Nephron progenitor cell (in vitro differentiated cells): ENCODE data around the gene PLEKHJ1.

ENCODE experiments used
- DNase-seq: peaks from one replicate; pipeline ENCODE4 v3.0.0; 2021
- H3K27ac Mint-ChIP-seq: 2 replicates; pipeline ENCODE4 v1.8.0; 2021; ENCODE audit warnings: mild to moderate bottlenecking, moderate library complexity, mixed read lengths
- H3K27me3 Mint-ChIP-seq: 2 replicates; pipeline ENCODE4 v1.8.0; 2021; ENCODE audit warnings: mild to moderate bottlenecking, low read depth, mixed read lengths; ENCODE audit not compliant: poor library complexity
- H3K36me3 Mint-ChIP-seq: 2 replicates; pipeline ENCODE4 v1.8.0; 2021; ENCODE audit warnings: low read depth, mixed read lengths
- H3K4me1 Mint-ChIP-seq: 2 replicates; pipeline ENCODE4 v1.8.0; 2021; ENCODE audit warnings: mixed read lengths
- H3K4me3 Mint-ChIP-seq: 2 replicates; pipeline ENCODE4 v1.8.0; 2021; ENCODE audit warnings: mild to moderate bottlenecking, moderate library complexity, mixed read lengths
- H3K9me3 Mint-ChIP-seq: 2 replicates; pipeline ENCODE4 v1.8.0; 2021; ENCODE audit warnings: mild to moderate bottlenecking, moderate library complexity, mixed read lengths
- CTCF ChIP-seq: fragments of 200-600 bp; sonication (generic); IDR thresholded peaks from 2 replicates; pipeline ENCODE4 v1.5.0; 2021; ENCODE audit warnings: antibody characterized with exemption

The PLEKHJ1 gene

GRCh38 chr19:2244486-2244885 lies 8.4 kb upstream of the PLEKHJ1 start:
- DNase-seq: no peak
- H3K9me3 Mint-ChIP-seq: no peaks in the 10 kb centered on the region

DNA sequence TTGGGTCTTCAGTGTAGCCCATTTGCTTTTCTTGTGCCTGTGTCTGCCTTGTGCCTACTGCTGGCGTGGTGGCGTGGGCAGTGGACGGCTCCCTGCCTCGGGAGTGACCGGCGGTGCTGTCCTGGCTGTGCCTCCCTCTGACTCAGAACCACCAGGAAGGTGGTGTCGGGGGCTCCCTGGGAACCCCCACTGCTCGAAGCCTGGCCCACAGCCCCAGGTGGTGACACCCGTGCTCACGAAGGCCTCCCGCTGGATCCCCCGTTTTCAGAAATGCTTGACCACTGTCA lies 7.9 kb upstream of the PLEKHJ1 start:
- no peak for DNase-seq
- H3K27ac Mint-ChIP-seq: no peak overlapping the region
- H3K36me3 Mint-ChIP-seq: peaks cover 14% of the 10 kb centered on the region
- no peak for TF ChIP-seq CTCF
- H3K4me3 Mint-ChIP-seq: no peak overlapping the region
- H3K9me3 Mint-ChIP-seq: no peaks in the 10 kb centered on the region
- peaks cover 35% of the 10 kb centered on the region for H3K4me1 Mint-ChIP-seq
- H3K27me3 Mint-ChIP-seq: no peaks in the 10 kb centered on the region

More at GRCh38 chr19:2244486-2244885, 8.4 kb upstream of the PLEKHJ1 start:
- Mint-ChIP-seq H3K36me3 (peaks cover 12% of the 10 kb centered on the region), H3K27ac (no peak overlapping the region), H3K27me3 (no peaks in the 10 kb centered on the region), H3K4me3 (no peak overlapping the region), H3K4me1 (peaks cover 31% of the 10 kb centered on the region)
- no peak for TF ChIP-seq CTCF

- peaks cover 17% of the 10 kb centered on the region for H3K36me3 Mint-ChIP-seq
- H3K4me3 Mint-ChIP-seq: no peak overlapping the region
- H3K4me1 Mint-ChIP-seq: peaks cover 40% of the 10 kb centered on the region
- no peak for TF ChIP-seq CTCF
- DNase-seq: no peak
- no peaks in the 10 kb centered on the region for H3K9me3 Mint-ChIP-seq
- H3K27ac Mint-ChIP-seq: no peak overlapping the region
- no peaks in the 10 kb centered on the region for H3K27me3 Mint-ChIP-seq
Measured at GRCh38 chr19:2243274-2244124, 7.4 kb upstream of the PLEKHJ1 start.

DNA sequence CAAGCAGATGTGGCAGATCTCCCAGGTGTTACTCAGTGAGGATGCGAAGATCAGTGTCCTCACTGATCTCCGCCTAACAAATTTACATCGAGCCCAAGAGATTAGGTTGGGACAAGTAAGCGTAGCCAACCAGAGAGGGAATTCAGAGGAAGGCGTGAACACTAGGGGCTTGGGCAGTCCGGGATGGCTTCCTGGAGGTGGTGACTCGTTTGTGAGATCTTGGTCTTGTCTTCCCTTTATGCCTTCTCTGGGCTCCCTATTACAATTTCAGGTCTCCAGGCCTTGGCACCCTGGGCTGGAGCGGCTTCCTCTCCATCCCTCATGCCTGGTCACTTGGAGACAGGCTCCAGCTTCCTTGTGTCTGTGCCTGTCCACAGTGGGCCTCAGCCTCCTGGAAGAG lies 6.7 kb upstream of the PLEKHJ1 start:
- no peak for DNase-seq
- no peak overlapping the region for H3K27ac Mint-ChIP-seq
- TF ChIP-seq CTCF: no peak
- H3K36me3 Mint-ChIP-seq: peaks cover 21% of the 10 kb centered on the region
- H3K9me3 Mint-ChIP-seq: no peaks in the 10 kb centered on the region
- no peak overlapping the region for H3K4me3 Mint-ChIP-seq
- H3K4me1 Mint-ChIP-seq: peaks cover 47% of the 10 kb centered on the region
- no peaks in the 10 kb centered on the region for H3K27me3 Mint-ChIP-seq

GRCh38 chr19:2242092-2242537 lies 6.0 kb upstream of the PLEKHJ1 start:
- peak overlapping the region; percentile 43 for H3K27ac Mint-ChIP-seq
- no peak for DNase-seq
- peaks cover 21% of the 10 kb centered on the region for H3K36me3 Mint-ChIP-seq
- H3K4me1 Mint-ChIP-seq: peaks cover 53% of the 10 kb centered on the region
- no peaks in the 10 kb centered on the region for H3K27me3 Mint-ChIP-seq
- TF ChIP-seq CTCF: no peak
- H3K9me3 Mint-ChIP-seq: no peaks in the 10 kb centered on the region
- H3K4me3 Mint-ChIP-seq: no peak overlapping the region
